DMS53 treated with DMSO at 0.1 percent for 48 hours (cell line): ENCODE results near the gene MCM3AP.

Source experiments
- DNase-seq: peaks from one replicate; lab custom pipeline; 2025; ENCODE audit not compliant: unreplicated experiment; lab: John Stamatoyannopoulos, UW

MCM3AP gene

GRCh38 chr21:46189213-46189958 lies 96.0 kb downstream of the MCM3AP start:
- no peak for DNase-seq

- DNase-seq: peak; percentile 65
These were observed 96.9 kb downstream of the MCM3AP start for GRCh38 chr21:46188226-46189212.

GRCh38 chr21:46187814-46188213 lies 97.6 kb downstream of the MCM3AP start:
- DNase-seq: no peak

GRCh38 chr21:46187261-46187660 lies 98.2 kb downstream of the MCM3AP start:
- DNase-seq: no peak

GRCh38 chr21:46185716-46186115 lies 99.7 kb downstream of the MCM3AP start:
- DNase-seq: no peak
